ENCODE results near the gene FECH.

Gene FECH

GRCh38 chr18:57570162-57570561 lies 16.3 kb downstream of the FECH start:
- Histone ChIP-seq H3K4me3 (ENCODE audit: low read depth, low read length, poor library complexity, severe bottlenecking) (no peak overlapping the region), H3K4me1 (ENCODE audit: insufficient read depth, low read length, severe bottlenecking) (peaks cover 5% of the 10 kb centered on the region), H3K27ac (ENCODE audit: low read depth, low read length, poor library complexity, severe bottlenecking) (no peak overlapping the region), H3K9me3 (ENCODE audit: low read length) (no peaks in the 10 kb centered on the region), H3K9me2 (ENCODE audit: low read depth, low read length) (no peaks in the 10 kb centered on the region), H4K20me1 (ENCODE audit: insufficient read depth, low read length) (no peaks in the 10 kb centered on the region), H3F3A (ENCODE audit: insufficient read depth, low read length) (no peaks in the 10 kb centered on the region), H3K4me2 (ENCODE audit: low read length) (no peak overlapping the region), H3K27me3 (ENCODE audit: insufficient read depth, low read length) (no peaks in the 10 kb centered on the region), H3K36me3 (ENCODE audit: insufficient read depth, low read length) (peaks cover 92% of the 10 kb centered on the region), H3K9ac (ENCODE audit: low read length) (no peak overlapping the region), H2AFZ (ENCODE audit: low read length) (no peak overlapping the region), H3K79me2 (ENCODE audit: insufficient read depth, low read length) (no peaks in the 10 kb centered on the region)
- TF ChIP-seq EZH2 (IDR thresholded peaks at IDR 0.05; ENCODE audit: borderline replicate concordance, low read length): no peak
- TF ChIP-seq, protein P1, sequence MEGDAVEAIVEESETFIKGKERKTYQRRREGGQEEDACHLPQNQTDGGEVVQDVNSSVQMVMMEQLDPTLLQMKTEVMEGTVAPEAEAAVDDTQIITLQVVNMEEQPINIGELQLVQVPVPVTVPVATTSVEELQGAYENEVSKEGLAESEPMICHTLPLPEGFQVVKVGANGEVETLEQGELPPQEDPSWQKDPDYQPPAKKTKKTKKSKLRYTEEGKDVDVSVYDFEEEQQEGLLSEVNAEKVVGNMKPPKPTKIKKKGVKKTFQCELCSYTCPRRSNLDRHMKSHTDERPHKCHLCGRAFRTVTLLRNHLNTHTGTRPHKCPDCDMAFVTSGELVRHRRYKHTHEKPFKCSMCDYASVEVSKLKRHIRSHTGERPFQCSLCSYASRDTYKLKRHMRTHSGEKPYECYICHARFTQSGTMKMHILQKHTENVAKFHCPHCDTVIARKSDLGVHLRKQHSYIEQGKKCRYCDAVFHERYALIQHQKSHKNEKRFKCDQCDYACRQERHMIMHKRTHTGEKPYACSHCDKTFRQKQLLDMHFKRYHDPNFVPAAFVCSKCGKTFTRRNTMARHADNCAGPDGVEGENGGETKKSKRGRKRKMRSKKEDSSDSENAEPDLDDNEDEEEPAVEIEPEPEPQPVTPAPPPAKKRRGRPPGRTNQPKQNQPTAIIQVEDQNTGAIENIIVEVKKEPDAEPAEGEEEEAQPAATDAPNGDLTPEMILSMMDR (IDR thresholded peaks at IDR 0.05; ENCODE audit: low read length): no peak

- TF ChIP-seq, protein P1 (IDR thresholded peaks at IDR 0.05; ENCODE audit: low read length): no peak
- no peak for TF ChIP-seq EZH2 (IDR thresholded peaks at IDR 0.05; ENCODE audit: borderline replicate concordance, low read length)
- Histone ChIP-seq H3K27ac (ENCODE audit: low read depth, low read length, poor library complexity, severe bottlenecking) (no peak overlapping the region), H3K9me3 (ENCODE audit: low read length) (no peaks in the 10 kb centered on the region), H3K9me2 (ENCODE audit: low read depth, low read length) (no peaks in the 10 kb centered on the region), H2AFZ (ENCODE audit: low read length) (no peak overlapping the region), H3K4me1 (ENCODE audit: insufficient read depth, low read length, severe bottlenecking) (peaks cover 5% of the 10 kb centered on the region), H3K79me2 (ENCODE audit: insufficient read depth, low read length) (no peaks in the 10 kb centered on the region), H3K9ac (ENCODE audit: low read length) (no peak overlapping the region), H3K4me3 (ENCODE audit: low read depth, low read length, poor library complexity, severe bottlenecking) (no peak overlapping the region), H3K27me3 (ENCODE audit: insufficient read depth, low read length) (no peaks in the 10 kb centered on the region), H3F3A (ENCODE audit: insufficient read depth, low read length) (no peaks in the 10 kb centered on the region), H4K20me1 (ENCODE audit: insufficient read depth, low read length) (no peaks in the 10 kb centered on the region), H3K36me3 (ENCODE audit: insufficient read depth, low read length) (peaks cover 88% of the 10 kb centered on the region), H3K4me2 (ENCODE audit: low read length) (no peak overlapping the region)
These were observed 17.4 kb downstream of the FECH start for GRCh38 chr18:57569133-57569532.

DNA sequence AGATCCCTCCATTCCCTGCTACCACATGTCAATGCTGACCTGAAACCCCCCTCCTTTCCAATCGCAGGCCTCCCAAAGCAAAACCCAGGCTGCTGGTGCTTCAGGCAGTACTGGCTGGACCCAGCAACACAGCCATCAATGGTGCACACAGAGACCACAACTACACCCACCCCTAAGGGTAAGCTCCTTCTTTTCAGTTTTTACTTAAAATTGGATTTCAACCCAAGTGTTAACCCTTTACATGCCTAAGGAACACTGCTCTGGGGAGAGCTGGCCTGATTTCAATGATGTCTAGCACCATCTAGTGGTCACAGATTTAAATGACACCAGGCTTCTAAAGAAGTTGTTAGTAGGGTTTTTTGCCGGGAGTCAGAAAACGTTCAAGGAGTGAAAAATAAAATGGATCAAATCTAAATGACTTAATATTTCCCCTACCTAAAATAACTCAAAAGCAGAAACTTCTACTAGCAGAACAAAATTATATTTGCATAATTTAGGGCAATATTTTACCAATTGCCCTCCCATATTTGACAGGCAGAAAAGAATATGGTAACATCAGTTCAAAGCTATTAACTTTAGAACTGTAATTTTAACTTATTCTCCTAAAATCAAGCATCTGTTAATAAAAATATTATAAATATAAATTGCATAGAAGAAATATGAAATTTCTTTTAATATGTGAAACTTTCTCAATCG lies 24.6 kb downstream of the FECH start:
- H3K79me2 ChIP-seq (ENCODE audit: insufficient read depth, low read length): no peaks in the 10 kb centered on the region
- H4K20me1 ChIP-seq (ENCODE audit: insufficient read depth, low read length): no peaks in the 10 kb centered on the region
- no peak overlapping the region for H3K27ac ChIP-seq (ENCODE audit: low read depth, low read length, poor library complexity, severe bottlenecking)
- H3K9me2 ChIP-seq (ENCODE audit: low read depth, low read length): no peaks in the 10 kb centered on the region
- no peak overlapping the region for H3K9ac ChIP-seq (ENCODE audit: low read length)
- H3K9me3 ChIP-seq (ENCODE audit: low read length): no peaks in the 10 kb centered on the region
- no peaks in the 10 kb centered on the region for H3K4me1 ChIP-seq (ENCODE audit: insufficient read depth, low read length, severe bottlenecking)
- no peak overlapping the region for H3K4me3 ChIP-seq (ENCODE audit: low read depth, low read length, poor library complexity, severe bottlenecking)
- TF ChIP-seq EZH2 (IDR thresholded peaks at IDR 0.05; ENCODE audit: borderline replicate concordance, low read length): no peak
- TF ChIP-seq, protein P1 (IDR thresholded peaks at IDR 0.05; ENCODE audit: low read length): peak; percentile 91
- peaks cover 28% of the 10 kb centered on the region; the same call in 1 of the 2 replicates for H3K36me3 ChIP-seq (ENCODE audit: insufficient read depth, low read length)
- H3K27me3 ChIP-seq (ENCODE audit: insufficient read depth, low read length): no peaks in the 10 kb centered on the region
- no peaks in the 10 kb centered on the region for H3F3A ChIP-seq (ENCODE audit: insufficient read depth, low read length)
- H2AFZ ChIP-seq (ENCODE audit: low read length): no peak overlapping the region
- no peak overlapping the region for H3K4me2 ChIP-seq (ENCODE audit: low read length)

All from OCI-LY1 (cell line).